ENCODE measurements around the gene ATAD2B. TPM values are rescaled to one million over a fixed set of nuclear protein-coding genes. Genes with fewer than 3 reads are reported as not detected.

Gene ATAD2B
- total and polyA plus RNA-seq, 12 donors = 2.2 to 11.8 (median 8.7) TPM

- DNase-seq = no peak
- no peak for ATAC-seq
- peaks cover 3 to 46% (median 34%) of the 10 kb centered on the region in 9 donors for H3K4me1 ChIP-seq
- H3K36me3 ChIP-seq = peaks cover 0 to 7% (median 0%) of the 10 kb centered on the region in 9 donors
- 83 to 85% methylated on average over 8 of the region's 8 CpGs for WGBS, 2 donors
- H3K9me3 ChIP-seq = no peaks in the 10 kb centered on the region
- no peaks in the 10 kb centered on the region for H3K27me3 ChIP-seq
- H3K4me3 ChIP-seq = peak overlapping the region in 8 of 10 donors; percentile 71 to 99 (median 93)
- H3K27ac ChIP-seq = peak overlapping the region in 2 of 10 donors; percentile 95 to 96
- TF ChIP-seq CTCF (IDR thresholded peaks at IDR 0.05) = no peak
- intact Hi-C loops (cut with DNase I) = loop anchor here in 2 of 10 donors (2.0 kb wide), 1 partner anchor 15 kb away; the partner anchor contains the start of gene ATAD2B (in 2 of the 2)
These were observed 14.7 kb upstream of the ATAD2B start for GRCh38 chr2:23941644-23942043.

DNA sequence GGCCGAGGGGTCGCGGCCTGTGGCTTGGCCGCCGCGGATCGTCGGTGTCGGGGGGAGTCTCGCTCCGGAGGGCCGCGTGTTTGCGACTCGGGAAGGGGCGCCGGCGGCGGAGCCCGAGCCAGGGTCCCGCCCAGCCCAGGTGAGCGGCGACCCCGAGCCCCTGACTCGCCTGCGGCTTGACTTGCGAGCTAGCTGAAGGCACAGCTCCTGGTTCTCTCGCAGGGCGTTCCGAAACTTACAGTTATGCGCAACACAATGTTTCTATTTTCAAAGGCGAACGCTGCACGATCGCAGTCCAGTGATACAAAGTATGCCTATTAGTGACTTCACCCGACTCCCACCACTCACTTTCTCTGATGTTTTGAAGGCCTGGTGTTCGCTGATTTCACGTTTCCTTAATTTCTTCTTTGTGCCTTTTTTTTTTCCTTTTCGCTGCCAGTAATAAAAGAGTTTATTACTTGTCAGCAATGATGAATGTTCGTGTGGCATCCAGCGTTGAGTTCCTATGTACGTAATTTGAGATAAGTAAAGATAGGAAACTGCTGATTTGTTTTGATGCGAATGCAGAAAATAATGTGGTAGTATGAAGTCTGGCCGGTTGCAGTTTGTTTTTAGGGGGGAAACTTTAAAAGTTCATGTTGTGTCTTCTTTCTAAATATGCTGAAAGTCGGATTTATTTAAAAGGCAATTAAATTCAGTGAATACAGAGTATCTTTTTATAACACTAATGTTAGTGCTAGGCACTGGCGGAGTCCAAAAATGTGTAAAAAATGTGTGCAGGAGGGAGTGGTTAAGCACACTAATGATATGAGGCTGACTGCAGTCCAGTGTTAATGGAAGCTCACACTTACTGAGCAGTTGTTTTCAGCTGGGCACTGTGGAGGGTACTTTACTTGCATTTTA lies 14.0 kb upstream of the ATAD2B start:
- intact Hi-C loops (cut with DNase I) = loop anchor here in 2 of 10 donors (2.0 kb wide), 1 partner anchor 14 kb away; the partner anchor contains the start of gene ATAD2B (in 2 of the 2)
- Histone ChIP-seq H3K27me3 (no peaks in the 10 kb centered on the region), H3K4me3 (peak overlapping the region; percentile 71 to 99 (median 92)), H3K27ac (peak overlapping the region; percentile 84 to 97 (median 95)), H3K4me1 (peaks cover 3 to 43% (median 32%) of the 10 kb centered on the region in 9 donors), H3K36me3 (peaks cover 0 to 7% (median 0%) of the 10 kb centered on the region in 9 donors), H3K9me3 (no peaks in the 10 kb centered on the region)
- DNase-seq (peak in 1 of 2 donors; percentile 34), ATAC-seq (peak; percentile 25 to 41 (median 30))
- 1% methylated on average over 40 to 46 of the region's 46 CpGs for WGBS, 2 donors
- no peak for TF ChIP-seq CTCF (IDR thresholded peaks at IDR 0.05)

DNA sequence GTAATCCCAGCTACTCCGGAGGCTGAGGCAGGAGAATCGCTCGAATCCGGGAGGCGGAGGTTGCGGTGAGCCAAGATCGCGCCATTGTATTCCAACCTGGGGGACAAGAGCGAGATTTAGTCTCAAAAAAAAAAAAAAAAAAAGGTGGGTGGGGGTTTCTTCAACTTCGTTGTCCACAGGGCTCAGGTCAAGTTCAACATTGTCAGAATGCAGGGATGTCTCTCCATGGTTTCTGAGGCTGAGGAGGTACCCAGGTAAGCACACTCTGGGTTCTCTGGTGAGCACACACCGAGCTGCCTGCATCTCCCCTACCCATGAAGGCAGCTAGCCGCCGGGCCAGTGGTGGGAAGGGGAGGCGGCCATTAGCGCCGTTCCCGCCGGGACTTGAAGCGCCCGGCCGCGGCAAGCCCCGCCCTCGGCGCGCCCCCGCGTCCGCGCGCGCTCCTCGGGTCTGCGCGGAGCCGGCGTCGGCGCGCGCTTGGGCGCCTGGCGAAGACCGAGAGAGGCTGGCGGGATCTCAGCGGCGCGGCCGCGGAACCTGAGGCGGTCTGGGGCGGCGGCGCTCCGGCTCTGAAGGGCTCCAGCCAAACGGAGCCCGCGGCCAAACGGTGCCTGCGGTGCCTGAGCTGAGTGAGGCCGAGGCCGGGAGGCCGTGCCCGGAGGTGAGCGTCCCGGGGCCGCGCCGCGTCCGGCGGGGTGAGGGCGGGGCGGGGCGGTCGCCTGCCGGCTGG lies 13.2 kb upstream of the ATAD2B start, which contains the start of gene UBXN2A:
Gene UBXN2A (plus strand): TSS at position 477 of the 731 bp plus-strand sequence. CDS start 17,852 bp downstream, outside the sequence.
- Histone ChIP-seq H3K27me3 (no peaks in the 10 kb centered on the region), H3K9me3 (no peaks in the 10 kb centered on the region), H3K4me3 (peak within 1 kb of the TSS; percentile 71 to 99 (median 92)), H3K27ac (peak within 1 kb of the TSS; percentile 84 to 97 (median 95)), H3K4me1 (peaks cover 3 to 34% (median 24%) of the 10 kb centered on the region in 9 donors), H3K36me3 (peaks cover 0 to 7% (median 0%) of the 10 kb centered on the region in 9 donors)
- WGBS, 2 donors = 0 to 1% methylated on average over 37 to 77 of the region's 77 CpGs
- peak; percentile 90 to 97 (median 96) for ATAC-seq
- intact Hi-C loops (cut with DNase I) = loop anchor here in 3 of 10 donors (2.0 to 10.0 kb wide), 2 partner anchors 13 to 115 kb away; partner anchors contain the start of gene ATAD2B (in 2 of the 3)
- no peak for TF ChIP-seq CTCF (IDR thresholded peaks at IDR 0.05)
- peak; percentile 71 to 82 for DNase-seq

DNA sequence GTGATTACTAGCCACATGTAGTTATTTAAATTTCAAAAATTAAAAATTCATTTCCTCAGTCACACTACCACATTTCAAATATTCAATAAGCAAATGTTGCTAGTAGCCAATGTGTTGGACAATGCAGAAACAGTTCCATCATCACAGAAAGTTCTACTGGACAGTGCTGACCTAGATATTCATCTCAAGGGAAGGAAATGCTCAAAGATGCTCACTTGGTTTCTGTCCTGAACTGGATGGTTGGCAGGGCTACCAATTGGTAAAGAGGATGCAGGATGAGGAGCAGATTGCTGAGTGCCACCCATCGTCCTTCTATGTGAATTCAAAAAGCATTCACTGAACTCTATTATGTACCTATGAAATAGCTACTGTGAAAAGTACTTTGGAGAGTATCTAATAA lies 7.3 kb upstream of the ATAD2B start:
- no peaks in the 10 kb centered on the region for H3K27me3 ChIP-seq
- TF ChIP-seq CTCF (IDR thresholded peaks at IDR 0.05) = no peak
- 64 to 87% methylated on average over 1 of the region's 1 CpG for WGBS, 2 donors
- H3K4me1 ChIP-seq = peaks cover 0 to 10% (median 4%) of the 10 kb centered on the region in 9 donors
- H3K9me3 ChIP-seq = no peaks in the 10 kb centered on the region
- DNase-seq = no peak
- intact Hi-C loops (cut with DNase I) = loop anchor here in 1 of 10 donors (10.0 kb wide), 1 partner anchor 121 kb away; no protein-coding TSS in a partner anchor
- no peak for ATAC-seq
- no peak overlapping the region for H3K4me3 ChIP-seq
- peaks cover 0 to 17% (median 0%) of the 10 kb centered on the region in 9 donors for H3K36me3 ChIP-seq
- no peak overlapping the region for H3K27ac ChIP-seq
